Activated CD4-positive, alpha-beta T cell treated with anti-CD3 and anti-CD28 coated beads, Interleukin-2, amount 10 ng/mL, durations not matched to agents 24 days and 14 days (primary cell): ENCODE data around the gene C11orf58. TPM values are rescaled to one million over a fixed set of nuclear protein-coding genes. Genes with fewer than 3 reads are reported as not detected.

Experiments
- DNase-seq: peaks from one replicate; pipeline ENCODE4 v3.0.0; 2022
- H3K27ac Mint-ChIP-seq: one replicate; pipeline ENCODE4 v1.8.0; 2022; ENCODE audit warnings: mild to moderate bottlenecking, mixed read lengths
- H3K27me3 Mint-ChIP-seq: one replicate; pipeline ENCODE4 v1.8.0; 2022; ENCODE audit warnings: mixed read lengths
- H3K36me3 Mint-ChIP-seq: one replicate; pipeline ENCODE4 v1.8.0; 2022; ENCODE audit warnings: low read depth, mild to moderate bottlenecking, mixed read lengths
- H3K4me1 Mint-ChIP-seq: one replicate; pipeline ENCODE4 v1.8.0; 2021; ENCODE audit warnings: mixed read lengths
- H3K4me3 Mint-ChIP-seq: one replicate; pipeline ENCODE4 v1.8.0; 2022; ENCODE audit warnings: mild to moderate bottlenecking, moderate library complexity, mixed read lengths
- H3K9me3 Mint-ChIP-seq: one replicate; pipeline ENCODE4 v1.8.0; 2021; ENCODE audit warnings: mixed read lengths
- intact Hi-C: fragments of 100-400 bp; cut with micrococcal nuclease; formaldehyde crosslinking; loops from one replicate; pipeline ENCODE4 v1.15.1; 2023
- total RNA-seq: library from RNA; stranded (reverse); gene quantifications from 2 replicates; pipeline ENCODE4 v1.2.3, GENCODE V29; 2022

C11orf58 gene
- total RNA-seq, 1 donor from 2014 or later, result 142 TPM

GRCh38 chr11:16749666-16750065 is 11.2 kb downstream of the C11orf58 start:
- Mint-ChIP-seq H3K4me3 (no peak overlapping the region), H3K27me3 (no peaks in the 10 kb centered on the region), H3K4me1 (peaks cover 21% of the 10 kb centered on the region), H3K36me3 (peaks cover 74% of the 10 kb centered on the region), H3K27ac (peak overlapping the region; percentile 84), H3K9me3 (no peaks in the 10 kb centered on the region)
- no peak for DNase-seq
- intact Hi-C loops, result loop anchor here (1.0 kb wide), 1 partner anchor 11 kb away; the partner anchor contains the start of gene C11orf58

- Mint-ChIP-seq H3K4me1 (peaks cover 18% of the 10 kb centered on the region), H3K9me3 (no peaks in the 10 kb centered on the region), H3K36me3 (peaks cover 69% of the 10 kb centered on the region), H3K27ac (no peak overlapping the region), H3K4me3 (no peak overlapping the region), H3K27me3 (no peaks in the 10 kb centered on the region)
- DNase-seq, result no peak
- intact Hi-C loops, result no loop called here
Observed at GRCh38 chr11:16750417-16750816, 12.0 kb downstream of the C11orf58 start.

- Mint-ChIP-seq H3K9me3 (no peaks in the 10 kb centered on the region), H3K4me3 (no peak overlapping the region), H3K27me3 (no peaks in the 10 kb centered on the region), H3K27ac (no peak overlapping the region), H3K4me1 (peaks cover 12% of the 10 kb centered on the region), H3K36me3 (peaks cover 39% of the 10 kb centered on the region)
- DNase-seq, result no peak
- intact Hi-C loops, result no loop called here
Observed at GRCh38 chr11:16758382-16759024, 20.1 kb downstream of the C11orf58 start.

- Mint-ChIP-seq H3K27ac (no peak overlapping the region), H3K9me3 (no peaks in the 10 kb centered on the region), H3K27me3 (peaks cover 2% of the 10 kb centered on the region), H3K36me3 (peaks cover 29% of the 10 kb centered on the region), H3K4me3 (no peak overlapping the region), H3K4me1 (peaks cover 9% of the 10 kb centered on the region)
- intact Hi-C loops, result no loop called here
- DNase-seq, result no peak
Observed at GRCh38 chr11:16759857-16760508, 21.5 kb downstream of the C11orf58 start.

- H3K36me3 Mint-ChIP-seq, result peaks cover 7% of the 10 kb centered on the region
- no peak for DNase-seq
- no peak overlapping the region for H3K4me3 Mint-ChIP-seq
- H3K4me1 Mint-ChIP-seq, result peaks cover 9% of the 10 kb centered on the region
- H3K9me3 Mint-ChIP-seq, result no peaks in the 10 kb centered on the region
- intact Hi-C loops, result no loop called here
- H3K27me3 Mint-ChIP-seq, result peaks cover 4% of the 10 kb centered on the region
- no peak overlapping the region for H3K27ac Mint-ChIP-seq
Observed at GRCh38 chr11:16763746-16764145, 25.3 kb downstream of the C11orf58 start.

- peaks cover 2% of the 10 kb centered on the region for H3K4me1 Mint-ChIP-seq
- no peaks in the 10 kb centered on the region for H3K36me3 Mint-ChIP-seq
- H3K27ac Mint-ChIP-seq, result no peak overlapping the region
- no peaks in the 10 kb centered on the region for H3K9me3 Mint-ChIP-seq
- no peak for DNase-seq
- no peak overlapping the region for H3K4me3 Mint-ChIP-seq
- peaks cover 4% of the 10 kb centered on the region for H3K27me3 Mint-ChIP-seq
- intact Hi-C loops, result no loop called here
Observed at GRCh38 chr11:16764888-16765287, 26.4 kb downstream of the C11orf58 start.

- DNase-seq, result no peak
- no peak overlapping the region for H3K4me3 Mint-ChIP-seq
- no peaks in the 10 kb centered on the region for H3K9me3 Mint-ChIP-seq
- no peaks in the 10 kb centered on the region for H3K4me1 Mint-ChIP-seq
- intact Hi-C loops, result no loop called here
- H3K27me3 Mint-ChIP-seq, result peaks cover 4% of the 10 kb centered on the region
- H3K36me3 Mint-ChIP-seq, result no peaks in the 10 kb centered on the region
- no peak overlapping the region for H3K27ac Mint-ChIP-seq
Observed at GRCh38 chr11:16767137-16767536, 28.7 kb downstream of the C11orf58 start.

- Mint-ChIP-seq H3K9me3 (no peaks in the 10 kb centered on the region), H3K36me3 (no peaks in the 10 kb centered on the region), H3K4me3 (no peak overlapping the region), H3K27ac (no peak overlapping the region), H3K27me3 (peaks cover 4% of the 10 kb centered on the region), H3K4me1 (no peaks in the 10 kb centered on the region)
- no peak for DNase-seq
- intact Hi-C loops, result no loop called here
Observed at GRCh38 chr11:16767957-16768356, 29.5 kb downstream of the C11orf58 start.

- intact Hi-C loops, result no loop called here
- Mint-ChIP-seq H3K4me3 (no peak overlapping the region), H3K27ac (no peak overlapping the region), H3K9me3 (no peaks in the 10 kb centered on the region), H3K36me3 (no peaks in the 10 kb centered on the region), H3K4me1 (no peaks in the 10 kb centered on the region), H3K27me3 (peaks cover 4% of the 10 kb centered on the region)
- DNase-seq, result no peak
Observed at GRCh38 chr11:16769386-16769785, 30.9 kb downstream of the C11orf58 start.

GRCh38 chr11:16770016-16770415 is 31.6 kb downstream of the C11orf58 start:
- H3K4me1 Mint-ChIP-seq, result no peaks in the 10 kb centered on the region

GRCh38 chr11:16771350-16772140 is 33.1 kb downstream of the C11orf58 start:
- Mint-ChIP-seq H3K27me3 (peaks cover 2% of the 10 kb centered on the region), H3K4me1 (no peaks in the 10 kb centered on the region), H3K27ac (no peak overlapping the region), H3K4me3 (no peak overlapping the region), H3K9me3 (no peaks in the 10 kb centered on the region), H3K36me3 (no peaks in the 10 kb centered on the region)
- DNase-seq, result no peak
- intact Hi-C loops, result no loop called here

More at GRCh38 chr11:16770016-16770415, 31.6 kb downstream of the C11orf58 start:
- H3K36me3 Mint-ChIP-seq, result no peaks in the 10 kb centered on the region
- H3K27ac Mint-ChIP-seq, result no peak overlapping the region
- H3K27me3 Mint-ChIP-seq, result peaks cover 4% of the 10 kb centered on the region
- H3K4me3 Mint-ChIP-seq, result no peak overlapping the region
- H3K9me3 Mint-ChIP-seq, result no peaks in the 10 kb centered on the region
- DNase-seq, result no peak
- intact Hi-C loops, result no loop called here

- Mint-ChIP-seq H3K4me3 (no peak overlapping the region), H3K27me3 (peaks cover 2% of the 10 kb centered on the region), H3K9me3 (no peaks in the 10 kb centered on the region), H3K36me3 (no peaks in the 10 kb centered on the region), H3K4me1 (no peaks in the 10 kb centered on the region), H3K27ac (no peak overlapping the region)
- DNase-seq, result no peak
- intact Hi-C loops, result no loop called here
Observed at GRCh38 chr11:16772141-16772512, 33.7 kb downstream of the C11orf58 start.

- Mint-ChIP-seq H3K4me3 (no peak overlapping the region), H3K27ac (no peak overlapping the region), H3K27me3 (peaks cover 2% of the 10 kb centered on the region), H3K36me3 (no peaks in the 10 kb centered on the region), H3K9me3 (no peaks in the 10 kb centered on the region), H3K4me1 (no peaks in the 10 kb centered on the region)
- no peak for DNase-seq
- intact Hi-C loops, result no loop called here
Observed at GRCh38 chr11:16773981-16774935, 35.8 kb downstream of the C11orf58 start.
